Body of pancreas (tissue), 4 donors: ENCODE results near the gene B3GALT5. TPM values are rescaled to one million over a fixed set of nuclear protein-coding genes. Genes with fewer than 3 reads are reported as not detected.

Experiments
- ATAC-seq: fragments of 150-250 bp; one replicate; pipeline ENCODE4 v1.9.1; 2016
- DNase-seq, 4 donors: peaks; one replicate each; pipeline ENCODE4 v3.0.0-alpha.2; 2019
- H3K27ac ChIP-seq, 4 donors: fragments of 200-600 bp; sonication (generic); 1 replicate in 3 of 4; 2 replicates in 1 of 4; pipeline versions ENCODE4 v1.5.1 to v1.6.1; 2016 to 2019; ENCODE audit warnings: mild to moderate bottlenecking in 1 of 4, mixed read lengths in 1 of 4, moderate library complexity in 1 of 4
- H3K27me3 ChIP-seq, 2 donors: fragments of 200-600 bp; sonication (generic); one replicate each; pipeline ENCODE4 v1.6.0; 2016; ENCODE audit warnings: mild to moderate bottlenecking in 1 of 2
- H3K36me3 ChIP-seq, 2 donors: fragments of 200-600 bp; sonication (generic); replicated peaks in 1 of 2; 2 replicates each; pipeline ENCODE4 v1.5.1; 2016; ENCODE audit warnings: low read depth in 2 of 2; ENCODE audit not compliant: insufficient read depth in 1 of 2
- H3K4me1 ChIP-seq: fragments of 200-600 bp; sonication (generic); one replicate; pipeline ENCODE4 v1.6.0; 2016
- H3K4me3 ChIP-seq, 2 donors: fragments of 200-600 bp; sonication (generic); 1 replicate in 1 of 2; 2 replicates in 1 of 2; pipeline ENCODE4 v1.5.1; 2016 to 2019
- H3K9me3 ChIP-seq, 3 donors: fragments of 200-600 bp; sonication (generic); 1 replicate in 2 of 3; 2 replicates in 1 of 3; pipeline ENCODE4 v1.5.1; 2016
- CTCF ChIP-seq, 7 experiments: fragments of 450-650 bp in 4 of 7; fragments of 200-600 bp in 3 of 7; sonication (generic) in 3 of 7; IDR thresholded peaks; one replicate each; pipeline ENCODE4 v1.5.1; 2016 to 2019; ENCODE audit warnings: antibody characterized with exemption in 7 of 7
- POLR2A ChIP-seq, 3 donors: fragments of 450-650 bp; IDR thresholded peaks; one replicate each; pipeline ENCODE4 v1.6.1; 2016; ENCODE audit warnings: antibody characterized with exemption in 3 of 3, mild to moderate bottlenecking in 2 of 3
- WGBS, 2 donors: methylation state at CpG; one replicate each; pipeline ENCODE4 v1.1.5; 2017; 5-methylcytosine and 5-hydroxymethylcytosine counted together
- intact Hi-C: fragments of 100-400 bp; cut with DNase I; formaldehyde crosslinking; loops from one replicate; pipeline ENCODE4 v1.15.1; 2023
- total RNA-seq, 2 donors: library from RNA; depleted of rRNA; stranded (reverse); fragments of >200 nt; gene quantifications; one replicate each; pipeline ENCODE4 v1.1.0, GENCODE V29; 2016

The B3GALT5 gene
- total RNA-seq, 2 donors from 2014 or later, result 4.9 to 5.6 TPM

GRCh38 chr21:39662411-39662953, 49.7 kb downstream of the B3GALT5 start:
- WGBS, 2 donors, result 89 to 93% methylated on average over 7 to 8 of the region's 8 CpGs
- intact Hi-C loops, result no loop called here
- H3K27me3 ChIP-seq, result no peaks in the 10 kb centered on the region

GRCh38 chr21:39663066-39663465, 50.3 kb downstream of the B3GALT5 start:
- intact Hi-C loops, result no loop called here
- H3K27me3 ChIP-seq, result no peaks in the 10 kb centered on the region
- H3K36me3 ChIP-seq, result no peaks in the 10 kb centered on the region
- no peak overlapping the region for H3K4me3 ChIP-seq
- 89 to 96% methylated on average over 10 of the region's 10 CpGs for WGBS, 2 donors
- no peaks in the 10 kb centered on the region for H3K9me3 ChIP-seq
- H3K4me1 ChIP-seq, result peaks cover 54% of the 10 kb centered on the region
- no peak for DNase-seq
- no peak for ATAC-seq
- no peak overlapping the region for H3K27ac ChIP-seq
- TF ChIP-seq CTCF (IDR thresholded peaks at IDR 0.05) (no peak), POLR2A (IDR thresholded peaks at IDR 0.05) (no peak)

More at GRCh38 chr21:39662411-39662953, 49.7 kb downstream of the B3GALT5 start:
- ATAC-seq, result no peak
- Histone ChIP-seq H3K4me1 (peaks cover 56% of the 10 kb centered on the region), H3K9me3 (no peaks in the 10 kb centered on the region), H3K27ac (no peak overlapping the region), H3K36me3 (no peaks in the 10 kb centered on the region), H3K4me3 (no peak overlapping the region)
- DNase-seq, result no peak
- TF ChIP-seq POLR2A (IDR thresholded peaks at IDR 0.05), result no peak
- TF ChIP-seq CTCF (IDR thresholded peaks at IDR 0.05), result no peak

- intact Hi-C loops, result no loop called here
- 89 to 91% methylated on average over 14 to 15 of the region's 15 CpGs for WGBS, 2 donors
- ATAC-seq (no peak), DNase-seq (no peak)
- no peak overlapping the region for H3K4me3 ChIP-seq
- H3K36me3 ChIP-seq, result no peaks in the 10 kb centered on the region
- no peaks in the 10 kb centered on the region for H3K27me3 ChIP-seq
- H3K9me3 ChIP-seq, result no peaks in the 10 kb centered on the region
- H3K27ac ChIP-seq, result no peak overlapping the region
- TF ChIP-seq POLR2A (IDR thresholded peaks at IDR 0.05) (no peak), CTCF (IDR thresholded peaks at IDR 0.05) (no peak)
- H3K4me1 ChIP-seq, result peaks cover 54% of the 10 kb centered on the region
These were observed 51.2 kb downstream of the B3GALT5 start for GRCh38 chr21:39663742-39664492.

- no peak overlapping the region for H3K4me3 ChIP-seq
- no peaks in the 10 kb centered on the region for H3K27me3 ChIP-seq
- 90 to 98% methylated on average over 12 of the region's 12 CpGs for WGBS, 2 donors
- no peaks in the 10 kb centered on the region for H3K9me3 ChIP-seq
- ATAC-seq (no peak), DNase-seq (no peak)
- H3K36me3 ChIP-seq, result no peaks in the 10 kb centered on the region
- intact Hi-C loops, result no loop called here
- TF ChIP-seq POLR2A (IDR thresholded peaks at IDR 0.05) (no peak), CTCF (IDR thresholded peaks at IDR 0.05) (no peak)
- H3K27ac ChIP-seq, result no peak overlapping the region
- peaks cover 54% of the 10 kb centered on the region for H3K4me1 ChIP-seq
These were observed 51.8 kb downstream of the B3GALT5 start for GRCh38 chr21:39664586-39664985.
